IPS-NIHi11 (cell line): ENCODE data around the gene DMWD.
"Not testable (repeated sequence)": the region's sequence is repeated elsewhere in the genome, so short reads cannot be mapped to it uniquely, and the experiment has no call there.

Experiments
- DNase-seq: peaks from one replicate; pipeline ENCODE4 v3.0.0; 2012; ENCODE audit warnings: mixed read lengths, low spot score

The DMWD gene

GRCh38 chr19:45816236-45817009 lies 23.8 kb upstream of the DMWD start:
- DNase-seq = no peak

DNA sequence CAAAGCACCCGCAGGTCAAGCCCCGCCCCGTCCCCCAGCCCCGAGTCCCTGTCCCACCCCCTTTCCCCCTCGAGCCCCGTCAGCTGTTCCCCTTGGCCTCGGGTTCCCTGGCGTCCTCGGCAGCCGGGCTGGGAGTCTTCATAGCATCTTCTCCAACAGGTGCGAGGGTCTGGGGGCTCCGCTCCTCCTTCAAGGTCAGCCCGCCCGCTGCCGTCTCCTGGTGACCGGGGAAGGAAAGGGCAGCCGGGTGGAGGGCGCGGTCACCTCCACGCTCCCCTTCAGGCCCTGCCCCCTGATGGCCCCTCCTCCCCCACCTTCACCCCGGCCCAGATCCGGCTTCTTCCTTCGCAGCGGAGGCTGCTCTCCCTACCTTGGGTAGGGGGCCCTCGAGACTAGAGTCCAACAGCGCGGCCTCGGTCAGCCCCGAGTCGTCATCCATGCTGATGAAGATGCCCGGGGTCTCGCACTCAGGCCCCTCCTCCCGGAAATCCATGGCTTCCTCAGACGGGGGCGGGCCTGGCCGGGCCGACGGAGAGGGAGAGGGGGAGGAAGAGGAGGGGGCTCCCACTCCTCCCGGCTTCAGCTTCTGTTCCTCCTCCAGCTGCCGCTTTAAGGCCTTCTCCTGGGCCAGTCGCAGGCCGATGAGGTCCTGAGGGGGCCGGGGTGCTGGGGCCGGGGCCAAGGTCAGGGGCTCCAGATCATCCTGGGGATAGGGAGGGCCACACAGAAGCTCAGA lies 23.0 kb upstream of the DMWD start:
- peak; percentile 86 for DNase-seq

DNA sequence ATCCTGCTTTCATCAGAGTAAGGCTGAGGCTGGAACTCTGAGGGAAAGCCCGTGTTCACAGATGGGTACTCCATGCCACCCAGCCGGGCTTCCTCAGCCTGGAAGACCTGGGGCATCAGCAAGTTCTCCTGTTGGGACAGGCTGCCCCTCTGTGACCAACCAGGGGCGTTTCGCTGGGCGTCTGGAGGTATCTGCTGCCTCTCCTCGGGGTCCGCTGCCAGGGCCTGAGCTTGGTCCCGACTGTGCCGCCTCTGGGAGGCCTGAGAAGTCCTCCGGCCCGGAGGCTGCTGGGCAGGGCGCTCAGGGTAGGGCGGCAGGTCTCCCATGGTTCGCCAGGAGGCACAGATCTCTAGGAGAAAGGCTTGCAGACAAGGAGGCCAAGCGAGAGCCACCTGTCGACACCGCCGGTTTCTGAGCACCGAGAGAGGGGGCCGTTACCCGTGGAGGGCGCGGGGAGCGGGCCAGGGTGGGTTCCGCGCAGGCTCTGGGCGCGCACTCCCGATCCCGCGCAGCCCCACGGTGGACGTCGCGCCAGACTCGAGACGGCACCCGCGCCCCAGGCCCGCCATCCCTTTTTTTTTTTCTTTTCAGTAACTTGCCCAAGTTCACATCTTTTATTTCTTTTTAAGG lies 22.3 kb upstream of the DMWD start, which contains the start of gene RSPH6A:
TSS of gene RSPH6A (minus strand) at position 458 of the 630 bp plus-strand sequence. CDS start at position 326, 132 bp downstream.
- DNase-seq = no peak

DNA sequence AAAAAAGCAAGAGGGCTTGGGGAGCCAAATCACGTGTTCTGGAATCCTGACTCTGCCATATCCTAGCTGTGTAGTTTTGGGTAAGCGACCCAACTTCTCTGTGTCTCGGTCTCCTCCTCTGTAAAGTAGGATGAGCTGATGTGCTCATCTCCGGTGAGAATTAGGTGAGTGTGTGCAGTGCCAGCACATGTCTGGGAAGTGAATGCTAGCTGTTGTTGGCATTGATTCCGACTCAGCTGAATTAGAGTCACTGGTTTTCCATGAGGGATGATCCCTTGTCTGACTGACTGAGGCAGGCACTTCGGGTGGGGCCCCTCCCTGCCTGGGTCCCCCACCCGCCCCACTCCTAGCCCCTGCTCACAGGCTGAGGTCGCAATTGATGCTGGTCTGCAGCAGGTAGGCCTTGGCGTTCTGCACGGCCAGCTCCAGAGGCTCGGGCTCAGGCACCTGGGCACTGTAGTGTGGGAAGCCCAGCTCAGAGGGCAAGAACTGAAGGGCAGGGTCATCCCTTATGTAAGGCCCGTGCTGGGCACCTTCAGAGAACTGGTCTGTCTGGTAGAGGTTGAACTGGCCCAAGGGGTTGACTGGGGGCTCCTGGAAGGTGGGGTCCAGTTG lies 21.6 kb upstream of the DMWD start:
- DNase-seq = no peak

DNA sequence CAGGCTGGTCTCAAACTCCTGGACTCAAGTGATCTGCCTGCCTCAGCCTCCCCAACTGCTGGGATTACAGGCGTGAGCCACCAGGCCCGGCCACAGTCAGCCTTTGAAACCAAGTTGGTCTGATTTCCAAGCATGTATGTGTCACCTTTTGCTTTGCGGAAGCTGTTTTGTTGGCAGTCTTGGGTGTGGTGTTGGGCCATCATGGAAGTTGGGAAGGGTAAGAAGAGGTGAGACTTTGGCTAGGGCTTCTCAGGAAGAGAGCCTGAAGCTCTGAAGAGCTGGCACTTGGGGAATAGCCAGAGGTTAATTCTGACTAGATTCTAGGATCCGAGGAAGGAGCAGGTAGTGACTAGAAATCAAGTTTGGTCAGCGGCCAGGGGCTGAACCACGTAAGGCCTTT lies 19.7 kb upstream of the DMWD start:
- no peak for DNase-seq

- DNase-seq = no peak
Measured at GRCh38 chr19:45809643-45810159, 17.1 kb upstream of the DMWD start.

- DNase-seq = no peak
Measured at GRCh38 chr19:45805719-45806118, 13.1 kb upstream of the DMWD start.

DNA sequence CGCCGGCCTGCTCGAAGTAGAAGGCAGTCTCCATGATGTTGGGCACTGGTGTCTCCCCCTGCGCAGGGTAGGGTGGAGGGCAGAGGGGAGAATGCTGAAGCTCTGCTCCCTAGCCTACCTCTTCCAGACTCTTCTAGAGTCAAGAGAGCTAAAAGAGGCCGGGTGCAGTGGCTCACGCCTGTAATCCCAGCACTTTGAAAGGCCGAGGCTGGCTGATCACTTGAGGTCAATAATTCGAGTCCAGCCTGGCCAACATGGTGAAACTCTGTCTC lies 12.2 kb upstream of the DMWD start:
- no peak for DNase-seq

GRCh38 chr19:45804140-45804958 lies 11.7 kb upstream of the DMWD start:
- no peak for DNase-seq

DNA sequence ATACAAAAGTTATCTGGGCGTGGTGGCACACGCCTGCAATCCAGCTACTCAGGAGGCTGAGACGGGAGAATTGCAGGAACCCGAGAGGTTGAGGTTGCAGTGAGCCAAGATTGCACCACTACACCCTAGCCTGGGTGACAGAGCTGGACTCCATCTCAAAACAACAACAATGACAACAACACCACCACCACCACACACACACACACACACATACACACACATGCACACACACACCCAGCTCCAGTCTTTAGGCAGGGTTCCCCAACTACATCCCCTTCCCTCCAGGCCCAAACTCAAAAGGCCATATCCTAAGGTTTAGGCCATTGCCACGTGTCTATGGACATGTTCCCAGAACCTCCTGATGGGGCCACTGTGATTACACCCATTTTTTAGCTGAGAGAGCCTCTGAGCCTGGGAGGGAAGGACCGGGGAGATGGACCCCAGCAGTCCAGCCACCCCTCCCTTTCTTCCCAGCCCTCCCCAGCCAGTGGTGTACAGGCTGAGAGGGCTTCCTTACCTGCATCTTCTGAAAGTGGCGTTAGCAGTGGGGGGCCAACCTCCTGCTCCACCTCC lies 9.0 kb upstream of the DMWD start:
- DNase-seq = no peak

GRCh38 chr19:45800070-45800553 lies 7.5 kb upstream of the DMWD start:
- no peak for DNase-seq

- DNase-seq = not testable (repeated sequence)
Measured at GRCh38 chr19:45799541-45799940, 6.9 kb upstream of the DMWD start.

- DNase-seq = peak; percentile 87
Measured at GRCh38 chr19:45798995-45799517, 6.4 kb upstream of the DMWD start.

- DNase-seq = no peak
Measured at GRCh38 chr19:45794627-45795026, 2.0 kb upstream of the DMWD start.

DNA sequence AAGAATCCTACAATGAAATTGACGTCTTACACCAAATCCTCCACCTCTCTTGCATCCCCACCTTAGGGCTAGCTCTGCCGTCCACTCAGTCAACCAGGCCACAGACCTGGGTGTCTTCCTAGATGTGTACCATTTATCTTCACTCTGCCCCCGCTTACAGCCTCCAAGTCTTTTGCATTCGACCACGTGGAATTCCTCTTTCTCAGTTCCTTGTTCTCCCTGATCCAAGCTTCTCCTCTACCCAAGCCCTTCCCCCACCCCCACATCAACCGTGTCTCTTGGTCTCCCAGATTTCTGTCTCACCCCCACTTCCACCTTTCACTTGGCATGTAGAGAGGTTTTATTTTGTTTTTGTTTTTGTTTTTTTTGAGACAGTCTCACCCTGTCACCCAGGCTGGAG lies 1.2 kb upstream of the DMWD start:
- no peak for DNase-seq

GRCh38 chr19:45793178-45793564 lies 526 bp upstream of the DMWD start:
- no peak for DNase-seq

DNA sequence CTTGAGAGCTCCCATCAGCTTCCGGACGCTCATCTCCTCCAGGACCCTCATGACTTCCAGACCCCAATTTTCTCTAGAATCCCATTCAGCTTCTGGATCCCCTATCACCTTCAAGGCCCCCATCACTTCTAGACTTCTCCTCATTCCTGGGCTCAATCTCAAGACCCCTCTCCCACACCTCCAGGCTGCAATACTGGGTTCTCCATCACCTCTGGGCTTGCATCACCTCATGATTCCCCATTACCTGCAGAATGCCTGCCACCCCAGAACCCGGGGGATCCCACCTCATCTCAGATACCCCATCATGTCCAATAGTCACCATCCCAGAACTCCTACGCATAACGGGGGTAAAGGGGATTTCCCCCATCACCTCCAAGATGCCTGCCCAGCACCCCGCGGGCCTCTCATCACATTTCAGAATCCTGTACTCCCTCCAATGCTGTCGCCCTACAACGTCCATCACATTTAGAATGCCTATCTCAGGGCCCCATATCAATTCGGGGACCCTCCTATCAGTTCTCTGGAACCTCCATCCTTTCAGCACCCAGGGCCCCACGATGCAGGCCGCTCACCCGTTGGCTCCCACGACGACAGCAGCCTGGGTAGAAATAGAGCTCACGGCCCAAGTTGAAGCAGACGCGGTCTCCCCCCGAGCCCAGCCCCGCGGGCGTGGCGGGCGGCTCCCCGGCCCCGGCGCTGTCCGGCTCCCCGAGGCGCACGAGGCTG lies 738 bp downstream of the DMWD start:
- DNase-seq = no peak

DNA sequence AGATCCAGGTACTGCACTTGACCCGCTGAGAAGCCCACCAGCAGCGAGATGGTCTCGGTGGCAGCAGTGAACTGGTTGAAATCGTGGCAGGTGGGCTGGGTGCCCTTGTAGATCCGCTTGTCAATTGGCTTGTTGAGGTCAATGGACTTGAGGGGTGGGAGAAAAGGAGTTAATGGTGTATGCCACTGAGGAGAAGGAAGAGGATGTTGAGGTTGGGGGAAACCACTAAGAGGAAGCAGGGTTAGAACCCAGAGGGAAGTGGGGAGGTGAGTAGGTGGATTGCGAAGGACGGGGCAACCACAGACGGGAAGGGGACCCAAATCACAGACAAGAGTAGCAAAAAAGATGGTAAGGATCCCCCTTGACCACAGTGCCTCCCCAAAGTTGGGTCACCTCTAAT lies 1.7 kb downstream of the DMWD start:
- DNase-seq = no peak

GRCh38 chr19:45789035-45789786 lies 3.4 kb downstream of the DMWD start:
- DNase-seq = no peak

DNA sequence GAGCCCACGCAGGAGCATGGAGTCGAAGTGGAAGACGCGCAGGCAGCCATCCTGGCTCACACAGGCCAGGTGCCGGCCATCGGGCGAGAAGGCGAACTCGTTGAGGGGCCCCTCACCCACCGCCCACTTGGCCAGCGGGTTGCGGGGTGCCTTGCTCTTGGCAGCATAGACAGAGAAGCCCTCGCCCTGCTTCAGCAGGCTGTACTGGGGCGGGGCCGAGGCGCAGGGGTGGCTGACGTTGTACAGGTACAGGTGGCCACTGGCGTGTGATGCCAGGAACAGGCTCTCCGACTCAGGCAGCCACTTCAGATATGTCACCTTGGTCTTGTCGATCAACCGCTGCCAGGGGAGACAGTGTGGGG lies 6.1 kb downstream of the DMWD start:
- DNase-seq = no peak
